ENCODE results near the gene MAOB. TPM values are rescaled to one million over a fixed set of nuclear protein-coding genes. Genes with fewer than 3 reads are reported as not detected.

The MAOB gene
- total and polyA plus RNA-seq, 10 of the 15 experiments (the other 5 are each of a cell fraction or from before 2014, with no cell fraction given): 0.21 TPM; not detected in 9

GRCh38 chrX:43909141-43909540 is 26.9 kb upstream of the MAOB start:
- Histone ChIP-seq H3K27me3 (replicated peaks in 1 of 2; ENCODE audit: control insufficient read depth in 2 of 2, insufficient read depth in 2 of 2, low read length in 1 of 2) (no peaks in the 10 kb centered on the region), H3K4me1 (ENCODE audit: control insufficient read depth, insufficient read depth, low read length) (no peaks in the 10 kb centered on the region), H3K36me3 (ENCODE audit: control insufficient read depth in 2 of 2, insufficient read depth in 2 of 2, low read length in 1 of 2) (no peaks in the 10 kb centered on the region), H3K4me2 (ENCODE audit: control insufficient read depth, insufficient read depth) (no peak overlapping the region), H2AFZ (ENCODE audit: control insufficient read depth, low read depth, low read length) (no peak overlapping the region), H3K9me3 (replicated peaks; ENCODE audit: control insufficient read depth, insufficient read depth, low read length) (no peaks in the 10 kb centered on the region), H4K20me1 (ENCODE audit: control insufficient read depth, insufficient read depth) (no peaks in the 10 kb centered on the region), H3K9ac (ENCODE audit: control insufficient read depth, insufficient read depth, low read length) (no peak overlapping the region), H3K4me3 (no peak overlapping the region), H3K27ac (ENCODE audit: control insufficient read depth, insufficient read depth) (no peak overlapping the region), H3K79me2 (ENCODE audit: control insufficient read depth, insufficient read depth, low read length) (no peaks in the 10 kb centered on the region)
- no peak for TF ChIP-seq RAD51 (IDR thresholded peaks at IDR 0.05)
- 79% methylated on average over 1 of the region's 1 CpG for WGBS (ENCODE audit: insufficient coverage, insufficient replicate concordance, low lambda C conversion rate, missing lambda C conversion rate)
- FAIRE-seq (no peak), ATAC-seq (no peak), DNase-seq (ENCODE audit: low read depth, low spot score) (no peak)
- POLR2A ChIA-PET: no interaction called here
- RAD21 ChIA-PET (ENCODE audit: unreplicated experiment): no interaction called here
- in situ Hi-C loops (cut with MboI): no loop called here
- CTCF ChIA-PET: no interaction called here
- SMC1A ChIA-PET (ENCODE audit: uncharacterized antibody, unreplicated experiment): no interaction called here
- intact Hi-C loops (cut with micrococcal nuclease; ENCODE audit: unreplicated experiment): no loop called here
- BruUV-seq (replicated peaks): no TSS peak

- ChIA-PET POLR2A (no interaction called here), SMC1A (ENCODE audit: uncharacterized antibody, unreplicated experiment) (no interaction called here), CTCF (no interaction called here), RAD21 (ENCODE audit: unreplicated experiment) (no interaction called here)
- no peak for ATAC-seq
- DNase-seq (ENCODE audit: low read depth, low spot score): no peak
- Histone ChIP-seq H3K27ac (ENCODE audit: control insufficient read depth, insufficient read depth) (no peak overlapping the region), H3K9ac (ENCODE audit: control insufficient read depth, insufficient read depth, low read length) (no peak overlapping the region), H3K4me2 (ENCODE audit: control insufficient read depth, insufficient read depth) (no peak overlapping the region), H3K4me1 (ENCODE audit: control insufficient read depth, insufficient read depth, low read length) (no peaks in the 10 kb centered on the region), H3K36me3 (ENCODE audit: control insufficient read depth in 2 of 2, insufficient read depth in 2 of 2, low read length in 1 of 2) (no peaks in the 10 kb centered on the region), H2AFZ (ENCODE audit: control insufficient read depth, low read depth, low read length) (no peak overlapping the region), H3K4me3 (no peak overlapping the region), H3K79me2 (ENCODE audit: control insufficient read depth, insufficient read depth, low read length) (no peaks in the 10 kb centered on the region), H3K27me3 (replicated peaks in 1 of 2; ENCODE audit: control insufficient read depth in 2 of 2, insufficient read depth in 2 of 2, low read length in 1 of 2) (no peaks in the 10 kb centered on the region), H3K9me3 (replicated peaks; ENCODE audit: control insufficient read depth, insufficient read depth, low read length) (no peaks in the 10 kb centered on the region), H4K20me1 (ENCODE audit: control insufficient read depth, insufficient read depth) (no peaks in the 10 kb centered on the region)
- FAIRE-seq: no peak
- 33% methylated on average over 5 of the region's 5 CpGs for WGBS (ENCODE audit: insufficient coverage, insufficient replicate concordance, low lambda C conversion rate, missing lambda C conversion rate)
- in situ Hi-C loops (cut with MboI) (no loop called here), intact Hi-C loops (cut with micrococcal nuclease; ENCODE audit: unreplicated experiment) (no loop called here)
- BruUV-seq (replicated peaks): no TSS peak
- TF ChIP-seq SMC3 (IDR thresholded peaks at IDR 0.05; ENCODE audit: borderline replicate concordance, low read length) (no peak), LARP7 (IDR thresholded peaks at IDR 0.05) (no peak), ZZZ3 (IDR thresholded peaks at IDR 0.05; ENCODE audit: control insufficient read depth, insufficient read length, low read depth) (no peak), NR2C2 (IDR thresholded peaks at IDR 0.05; ENCODE audit: borderline replicate concordance, control insufficient read depth, insufficient read length, low read depth) (no peak), IKZF2 (IDR thresholded peaks at IDR 0.05) (no peak), SMAD5 (IDR thresholded peaks at IDR 0.05; ENCODE audit: low read depth) (no peak), RAD21 (IDR thresholded peaks at IDR 0.05; ENCODE audit: insufficient read depth, low read depth, low read length) (no peak), E2F4 (IDR thresholded peaks at IDR 0.05; ENCODE audit: low read depth, low read length) (no peak), PBX3 (IDR thresholded peaks at IDR 0.05; ENCODE audit: insufficient replicate concordance, low read depth, low read length) (no peak), FOXM1 (IDR thresholded peaks at IDR 0.05; ENCODE audit: low read depth, low read length) (no peak), NFXL1 (IDR thresholded peaks at IDR 0.05; ENCODE audit: borderline replicate concordance) (no peak), ATF2 (IDR thresholded peaks at IDR 0.05; ENCODE audit: low read length) (no peak), HDGF (IDR thresholded peaks at IDR 0.05) (no peak)
These were observed 17.9 kb upstream of the MAOB start for GRCh38 chrX:43899878-43900815.
